Heart left ventricle (tissue), 13 donors: ENCODE data around the gene SCEL.

Source experiments
- CTCF ChIP-seq, 12 donors: fragments of 200-600 bp; sonication (generic) in 4 of 12; IDR thresholded peaks; one replicate each; pipeline versions ENCODE4 v1.5.0 to v1.8.0; 2018 to 2022; ENCODE audit warnings: antibody characterized with exemption in 12 of 12, mild to moderate bottlenecking in 5 of 12
- POLR2A ChIP-seq, 2 donors: fragments of 450-650 bp; IDR thresholded peaks; one replicate each; pipeline ENCODE4 v1.6.1; 2017; ENCODE audit warnings: antibody characterized with exemption in 2 of 2, mild to moderate bottlenecking in 2 of 2, moderate library complexity in 2 of 2
- donor health status: ischemic (EF 13 %, LVEDD 7.1; RV severe dilation, severe dysfunction).
- donor health status: DM: no; HTN: yes; CAD: no.
- donor health status: DM: no; HTN: no; CAD: no.
- donor health status: ischemic (EF 25% LVEDD 6.9; RV normal size, moderate dysfunction).
- donor health status: ischemic (EF 25% LVEDD 5.7; RV mildly dilated, moderate dysfunction).
- donor health status: ischemic (EF 35%, LVEDD 5.7; RV mildly dilated, moderate dysfunction).
- donor health status: nonischemic (EF 11% LVEDD 7.7; RV severe dilation, severe dysfunction).
- donor health status: DM: yes; HTN: yes; CAD: no.
- donor health status: PGD.
- donor health status: ischemic (EF 29% LVEDD 5.4; RV normal size, mild dysfunction).
- donor health status: nonischemic (EF 23%, LVEDD 6.1; RV moderate dilation, normal function).

- TF ChIP-seq CTCF (IDR thresholded peaks at IDR 0.05) (no peak), POLR2A (IDR thresholded peaks at IDR 0.05) (no peak)
Observed at GRCh38 chr13:77619655-77620054, 84.1 kb downstream of the SCEL start.
